GM06990 (cell line): Measurements from ENCODE around the gene ZBTB37.

Experiments used
- DNase-seq: peaks from one replicate; pipeline ENCODE4 v3.0.0-alpha.2; 2011; ENCODE audit not compliant: insufficient read length; ENCODE audit errors: extremely low read depth
- H3K27me3 ChIP-seq: replicated peaks from 2 replicates; pipeline ENCODE4 v1.6.0; 2011; ENCODE audit warnings: low read length; ENCODE audit not compliant: control insufficient read depth, insufficient read depth
- H3K36me3 ChIP-seq: 2 replicates; pipeline ENCODE4 v1.5.1; 2011; ENCODE audit warnings: low read length; ENCODE audit not compliant: control insufficient read depth, insufficient read depth
- H3K4me3 ChIP-seq: replicated peaks from 2 replicates; pipeline ENCODE4 v1.5.1; 2011; ENCODE audit warnings: low read depth, mild to moderate bottlenecking, control low read depth, low read length
- TF ChIP-seq, protein P1 (sequence below): IDR thresholded peaks from 2 replicates; pipeline ENCODE4 v1.5.1; 2011; ENCODE audit warnings: low read length, control low read depth, mild to moderate bottlenecking, inconsistent platforms; ENCODE audit not compliant: insufficient read depth, poor library complexity, severe bottlenecking

Gene ZBTB37

DNA sequence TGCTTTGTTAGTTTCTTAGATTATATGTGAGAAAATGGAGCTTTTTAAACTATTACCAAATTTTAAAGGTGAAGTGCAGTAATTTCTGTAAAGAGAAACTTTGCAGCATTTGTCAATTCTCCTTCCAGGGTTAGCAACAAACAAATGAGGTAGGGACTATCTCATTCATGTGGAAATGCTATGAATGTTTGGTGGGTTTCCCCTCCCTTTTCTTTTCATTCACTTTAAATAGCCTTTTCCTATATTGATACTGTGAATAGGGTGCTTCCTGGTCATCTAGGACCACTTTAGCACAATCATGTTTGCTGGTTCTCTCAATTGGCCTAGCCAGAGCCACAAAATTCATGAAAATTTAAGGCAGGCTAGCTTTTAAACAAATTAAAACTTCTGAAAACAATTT lies 20.6 kb downstream of the ZBTB37 start:
- DNase-seq, result no peak
- H3K27me3 ChIP-seq, result no peaks in the 10 kb centered on the region
- no peak overlapping the region for H3K4me3 ChIP-seq
- H3K36me3 ChIP-seq, result peaks cover 5% of the 10 kb centered on the region
- TF ChIP-seq, protein P1, sequence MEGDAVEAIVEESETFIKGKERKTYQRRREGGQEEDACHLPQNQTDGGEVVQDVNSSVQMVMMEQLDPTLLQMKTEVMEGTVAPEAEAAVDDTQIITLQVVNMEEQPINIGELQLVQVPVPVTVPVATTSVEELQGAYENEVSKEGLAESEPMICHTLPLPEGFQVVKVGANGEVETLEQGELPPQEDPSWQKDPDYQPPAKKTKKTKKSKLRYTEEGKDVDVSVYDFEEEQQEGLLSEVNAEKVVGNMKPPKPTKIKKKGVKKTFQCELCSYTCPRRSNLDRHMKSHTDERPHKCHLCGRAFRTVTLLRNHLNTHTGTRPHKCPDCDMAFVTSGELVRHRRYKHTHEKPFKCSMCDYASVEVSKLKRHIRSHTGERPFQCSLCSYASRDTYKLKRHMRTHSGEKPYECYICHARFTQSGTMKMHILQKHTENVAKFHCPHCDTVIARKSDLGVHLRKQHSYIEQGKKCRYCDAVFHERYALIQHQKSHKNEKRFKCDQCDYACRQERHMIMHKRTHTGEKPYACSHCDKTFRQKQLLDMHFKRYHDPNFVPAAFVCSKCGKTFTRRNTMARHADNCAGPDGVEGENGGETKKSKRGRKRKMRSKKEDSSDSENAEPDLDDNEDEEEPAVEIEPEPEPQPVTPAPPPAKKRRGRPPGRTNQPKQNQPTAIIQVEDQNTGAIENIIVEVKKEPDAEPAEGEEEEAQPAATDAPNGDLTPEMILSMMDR, result no peak

DNA sequence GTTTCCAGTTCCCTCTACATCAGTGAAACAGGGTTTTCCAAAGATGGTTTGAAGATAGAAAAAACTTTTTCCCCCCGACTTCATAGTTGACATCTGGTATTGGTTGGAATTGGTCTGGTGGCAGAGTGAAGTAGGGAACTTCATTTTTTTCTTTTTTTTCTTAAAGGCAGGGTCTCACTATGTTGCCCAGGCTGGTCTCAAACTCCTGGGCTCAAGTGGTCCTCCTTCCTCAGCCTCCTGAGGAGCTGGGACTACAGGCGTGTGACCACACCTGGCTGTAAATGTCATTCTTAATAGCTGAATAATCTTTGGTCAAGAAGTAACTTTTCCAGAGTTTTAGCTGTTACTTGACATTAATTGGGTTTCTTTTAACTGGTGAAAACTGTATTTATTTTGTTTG lies 21.7 kb downstream of the ZBTB37 start:
- Histone ChIP-seq H3K4me3 (no peak overlapping the region), H3K36me3 (peaks cover 5% of the 10 kb centered on the region), H3K27me3 (no peaks in the 10 kb centered on the region)
- TF ChIP-seq, protein P1, result no peak
- no peak for DNase-seq

DNA sequence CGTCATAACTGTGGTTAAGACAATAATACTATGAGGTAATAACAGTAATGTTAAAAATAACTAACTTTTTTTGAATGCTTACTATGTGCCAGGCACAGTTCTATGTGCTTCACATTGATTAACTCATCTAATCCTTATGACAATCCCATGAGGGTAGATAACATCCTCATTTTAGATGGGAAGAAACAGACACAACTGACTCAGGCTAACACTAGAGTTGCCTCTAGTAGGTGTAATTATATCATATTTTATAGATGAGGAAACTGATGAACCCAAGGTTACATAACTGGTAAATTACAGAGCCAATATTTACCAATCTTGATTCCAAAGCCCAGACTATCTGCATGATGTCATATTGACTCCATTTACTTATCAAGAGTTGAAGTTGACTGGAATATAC lies 25.4 kb downstream of the ZBTB37 start:
- DNase-seq, result no peak
- no peak overlapping the region for H3K4me3 ChIP-seq
- no peaks in the 10 kb centered on the region for H3K27me3 ChIP-seq
- TF ChIP-seq, protein P1, result no peak
- no peaks in the 10 kb centered on the region for H3K36me3 ChIP-seq

DNA sequence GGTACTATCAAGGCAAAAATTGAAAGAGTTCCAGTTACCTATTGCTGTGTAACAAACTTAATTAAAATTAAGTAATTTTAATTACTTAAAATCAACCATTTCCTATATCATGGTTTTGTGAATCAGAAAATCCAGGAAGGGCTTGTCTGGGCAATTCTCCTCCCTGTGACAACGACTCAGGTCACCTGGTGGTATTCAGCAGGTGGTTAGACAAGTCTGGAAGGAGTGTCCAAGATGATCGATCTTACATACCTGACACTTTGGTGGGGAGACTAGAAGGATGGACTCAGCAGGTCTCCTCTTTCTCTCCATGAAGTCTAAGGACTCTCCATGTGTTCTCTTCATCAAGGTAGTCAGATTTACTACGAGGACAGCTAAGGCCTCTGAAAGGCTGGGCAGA lies 26.0 kb downstream of the ZBTB37 start:
- no peak for DNase-seq
- TF ChIP-seq, protein P1, result no peak

GRCh38 chr1:173900427-173900826 lies 32.2 kb downstream of the ZBTB37 start:
- no peak overlapping the region for H3K4me3 ChIP-seq
- no peaks in the 10 kb centered on the region for H3K27me3 ChIP-seq
- TF ChIP-seq, protein P1, result no peak
- H3K36me3 ChIP-seq, result no peaks in the 10 kb centered on the region
- no peak for DNase-seq

More for the DNA sequence above, 26.0 kb downstream of the ZBTB37 start:
- H3K36me3 ChIP-seq, result no peaks in the 10 kb centered on the region
- H3K4me3 ChIP-seq, result no peak overlapping the region
- H3K27me3 ChIP-seq, result no peaks in the 10 kb centered on the region

DNA sequence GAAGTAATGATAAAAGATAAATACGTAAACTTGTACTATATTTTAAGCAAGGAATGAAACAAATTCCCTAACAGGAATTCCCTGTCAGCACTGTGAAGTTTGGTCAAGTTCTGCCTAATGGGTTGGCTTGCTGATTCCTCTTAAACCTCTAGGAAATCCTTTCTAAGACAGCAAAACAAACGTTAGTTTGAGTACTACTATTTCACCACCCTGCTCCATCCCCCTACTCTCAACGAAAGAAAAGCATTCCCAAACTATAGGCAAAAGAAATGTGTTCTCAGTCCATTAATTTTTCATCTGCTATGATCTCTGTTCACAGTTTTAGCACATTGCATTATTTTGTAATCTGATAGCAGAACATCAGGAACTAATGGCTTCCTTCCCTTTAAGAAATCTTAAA lies 32.8 kb downstream of the ZBTB37 start:
- H3K36me3 ChIP-seq, result no peaks in the 10 kb centered on the region
- DNase-seq, result no peak
- TF ChIP-seq, protein P1, result no peak
- no peak overlapping the region for H3K4me3 ChIP-seq
- H3K27me3 ChIP-seq, result no peaks in the 10 kb centered on the region
